Measurements from ENCODE around the gene LRRC47. TPM values are rescaled to one million over a fixed set of nuclear protein-coding genes. Genes with fewer than 3 reads are reported as not detected.

Gene LRRC47
- total RNA-seq, 4 donors from 2014 or later: 19.0 to 44.7 (median 37.4) TPM

DNA sequence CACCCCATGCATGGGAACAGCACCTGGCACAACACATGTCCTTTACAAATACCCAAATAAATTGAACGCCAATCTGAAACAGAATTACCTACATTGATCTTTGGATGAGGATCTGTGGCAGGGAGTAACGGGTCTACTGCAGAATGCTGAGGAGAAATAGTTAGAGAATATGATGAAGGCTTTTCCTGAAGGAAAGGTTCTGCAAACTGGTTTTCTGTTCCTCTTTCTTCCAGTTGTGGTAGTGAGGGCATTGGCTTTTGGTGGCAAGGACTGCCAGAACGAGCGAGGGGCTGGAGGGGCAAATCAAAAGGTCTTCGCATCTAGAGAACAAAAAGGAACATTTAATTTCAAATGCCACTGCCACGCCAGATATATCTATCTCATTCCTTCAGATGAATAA is 40.9 kb upstream of the LRRC47 start:
- no peaks in the 10 kb centered on the region for H3K36me3 ChIP-seq
- TF ChIP-seq CTCF (IDR thresholded peaks at IDR 0.05): no peak
- TF ChIP-seq POLR2A (IDR thresholded peaks at IDR 0.05): no peak
- no peak for DNase-seq
- no peak overlapping the region for H3K4me3 ChIP-seq
- H3K27me3 ChIP-seq: no peaks in the 10 kb centered on the region
- no peaks in the 10 kb centered on the region for H3K9me3 ChIP-seq
- no peak overlapping the region for H3K27ac ChIP-seq
- no peaks in the 10 kb centered on the region for H3K4me1 ChIP-seq
- intact Hi-C loops (cut with DNase I; ENCODE audit: low total_unique reads): no loop called here

DNA sequence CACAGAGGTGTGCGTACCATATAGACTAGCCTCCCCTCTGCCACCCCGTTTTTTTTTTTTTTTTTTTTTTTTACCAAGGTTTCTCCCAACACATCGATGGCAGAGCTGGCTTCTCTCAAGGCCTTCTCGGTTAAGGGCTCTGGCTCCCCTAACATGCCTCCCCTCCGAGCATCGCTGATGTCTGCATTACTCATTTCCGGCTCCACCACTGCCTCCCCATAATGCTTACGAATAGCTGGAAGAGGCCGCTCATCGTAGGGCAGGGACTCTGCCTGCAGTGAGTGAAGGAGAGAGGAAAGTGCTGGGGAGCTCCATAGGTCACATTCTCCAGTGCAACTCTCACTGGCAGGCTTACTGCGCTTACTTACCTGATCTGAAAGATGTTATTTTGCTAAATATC is 40.1 kb upstream of the LRRC47 start:
- TF ChIP-seq CTCF (IDR thresholded peaks at IDR 0.05) (no peak), POLR2A (IDR thresholded peaks at IDR 0.05) (no peak)
- intact Hi-C loops (cut with DNase I; ENCODE audit: low total_unique reads): no loop called here
- no peak for DNase-seq
- H3K27me3 ChIP-seq: no peaks in the 10 kb centered on the region
- no peak overlapping the region for H3K4me3 ChIP-seq
- no peak overlapping the region for H3K27ac ChIP-seq
- H3K36me3 ChIP-seq: no peaks in the 10 kb centered on the region
- no peaks in the 10 kb centered on the region for H3K9me3 ChIP-seq
- H3K4me1 ChIP-seq: no peaks in the 10 kb centered on the region

- TF ChIP-seq CTCF (IDR thresholded peaks at IDR 0.05) (no peak), POLR2A (IDR thresholded peaks at IDR 0.05) (no peak)
- Histone ChIP-seq H3K27me3 (no peaks in the 10 kb centered on the region), H3K4me1 (no peaks in the 10 kb centered on the region), H3K4me3 (no peak overlapping the region), H3K9me3 (no peaks in the 10 kb centered on the region), H3K27ac (no peak overlapping the region), H3K36me3 (no peaks in the 10 kb centered on the region)
- no peak for DNase-seq
- intact Hi-C loops (cut with DNase I; ENCODE audit: low total_unique reads): no loop called here
Observed at GRCh38 chr1:3834701-3835100, 38.4 kb upstream of the LRRC47 start.

DNA sequence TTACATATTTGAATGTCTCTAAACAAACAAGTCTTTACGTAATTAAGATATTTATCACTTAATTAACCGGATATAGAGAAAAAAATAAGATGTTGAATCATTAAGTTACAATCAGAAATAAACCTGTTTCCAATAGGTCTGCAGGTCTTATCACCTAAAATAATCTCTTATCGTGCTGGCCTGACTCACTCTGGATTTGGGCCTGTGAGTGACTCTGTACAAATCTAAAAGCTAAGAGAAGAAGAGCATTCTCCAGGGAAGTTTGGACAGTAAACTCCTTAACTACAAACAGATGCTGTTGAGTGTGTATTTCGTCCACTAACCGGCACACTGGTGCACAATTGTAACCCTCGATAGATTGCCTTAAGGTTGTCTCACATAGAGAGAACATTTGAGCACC is 35.4 kb upstream of the LRRC47 start:
- TF ChIP-seq POLR2A (IDR thresholded peaks at IDR 0.05) (no peak), CTCF (IDR thresholded peaks at IDR 0.05) (no peak)
- no peak for DNase-seq
- intact Hi-C loops (cut with DNase I; ENCODE audit: low total_unique reads): no loop called here
- no peaks in the 10 kb centered on the region for H3K36me3 ChIP-seq
- H3K27ac ChIP-seq: no peak overlapping the region
- no peak overlapping the region for H3K4me3 ChIP-seq
- no peaks in the 10 kb centered on the region for H3K9me3 ChIP-seq
- H3K27me3 ChIP-seq: no peaks in the 10 kb centered on the region
- H3K4me1 ChIP-seq: no peaks in the 10 kb centered on the region

DNA sequence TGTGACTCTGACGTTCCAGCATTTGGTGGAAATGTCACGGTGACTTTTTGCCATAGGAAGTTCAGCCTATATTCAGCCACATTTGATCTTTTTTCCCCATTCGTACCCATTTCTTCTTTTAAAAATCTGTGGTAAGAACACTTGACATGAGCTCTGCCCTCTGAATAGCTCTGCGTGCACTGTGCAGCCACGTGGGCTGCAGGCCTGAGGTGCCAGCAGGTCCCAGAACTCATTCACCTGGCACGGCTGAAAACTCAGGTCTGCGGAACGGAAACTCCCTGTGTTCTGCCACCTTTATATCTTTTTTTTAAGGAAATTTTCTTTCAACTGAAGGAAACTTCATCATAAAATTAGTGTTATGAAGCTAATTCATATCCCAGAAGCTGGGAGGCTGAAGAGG is 32.1 kb upstream of the LRRC47 start:
- intact Hi-C loops (cut with DNase I; ENCODE audit: low total_unique reads): no loop called here
- H3K27ac ChIP-seq: no peak overlapping the region
- H3K27me3 ChIP-seq: no peaks in the 10 kb centered on the region
- no peaks in the 10 kb centered on the region for H3K9me3 ChIP-seq
- H3K4me1 ChIP-seq: no peaks in the 10 kb centered on the region
- TF ChIP-seq POLR2A (IDR thresholded peaks at IDR 0.05): no peak
- TF ChIP-seq CTCF (IDR thresholded peaks at IDR 0.05): no peak
- no peaks in the 10 kb centered on the region for H3K36me3 ChIP-seq
- DNase-seq: no peak
- no peak overlapping the region for H3K4me3 ChIP-seq

All from uterus (tissue), 4 donors.